Smooth muscle cell (in vitro differentiated cells): Measurements from ENCODE around the gene ETV4. TPM values are rescaled to one million over a fixed set of nuclear protein-coding genes. Genes with fewer than 3 reads are reported as not detected.
A peak's percentile ranks its signal among the peaks of the same experiment; 100 is the strongest.

ENCODE experiments used
- DNase-seq: peaks from one replicate; lab custom pipeline; 2025; ENCODE audit not compliant: unreplicated experiment; lab: John Stamatoyannopoulos, UW
- H2AFZ ChIP-seq: fragments of 200-600 bp; sonication (generic); 2 replicates; pipeline ENCODE4 v1.6.0; 2016; ENCODE audit warnings: antibody characterized with exemption, low read depth, mild to moderate bottlenecking
- H3F3A ChIP-seq: fragments of 200-600 bp; sonication (generic); 2 replicates; pipeline ENCODE4 v1.6.0; 2017; ENCODE audit warnings: antibody characterized with exemption, low read depth
- H3K27ac ChIP-seq: fragments of 200-600 bp; sonication (generic); 2 replicates; pipeline ENCODE4 v1.5.1; 2016; ENCODE audit warnings: low read depth, mild to moderate bottlenecking
- H3K27me3 ChIP-seq: fragments of 200-600 bp; sonication (generic); 2 replicates; pipeline ENCODE4 v1.6.1; 2016; ENCODE audit warnings: low read depth, mild to moderate bottlenecking
- H3K36me3 ChIP-seq: fragments of 200-600 bp; sonication (generic); 2 replicates; pipeline ENCODE4 v1.5.1; 2016; ENCODE audit warnings: low read depth
- H3K4me1 ChIP-seq: fragments of 200-600 bp; sonication (generic); 2 replicates; pipeline ENCODE4 v1.5.1; 2016; ENCODE audit warnings: low read depth
- H3K4me2 ChIP-seq: fragments of 200-600 bp; sonication (generic); 2 replicates; pipeline ENCODE4 v1.6.0; 2016; ENCODE audit warnings: mild to moderate bottlenecking
- H3K4me3 ChIP-seq: fragments of 200-600 bp; sonication (generic); 2 replicates; pipeline ENCODE4 v1.5.1; 2016; ENCODE audit warnings: mild to moderate bottlenecking
- H3K79me2 ChIP-seq: fragments of 200-600 bp; sonication (generic); 2 replicates; pipeline ENCODE4 v1.6.0; 2016; ENCODE audit warnings: low read depth, mild to moderate bottlenecking
- H3K9ac ChIP-seq: fragments of 200-600 bp; sonication (generic); 2 replicates; pipeline ENCODE4 v1.6.0; 2016; ENCODE audit warnings: low read depth
- H3K9me3 ChIP-seq: fragments of 200-600 bp; sonication (generic); replicated peaks from 2 replicates; pipeline ENCODE4 v1.5.1; 2016; ENCODE audit warnings: low read depth
- H4K20me1 ChIP-seq: fragments of 200-600 bp; sonication (generic); 2 replicates; pipeline ENCODE4 v1.6.0; 2016; ENCODE audit warnings: low read depth
- CTCF ChIP-seq: fragments of 200-600 bp; sonication (generic); IDR thresholded peaks from 2 replicates; pipeline ENCODE4 v1.5.1; 2017; ENCODE audit warnings: borderline replicate concordance, mild to moderate bottlenecking, antibody characterized with exemption; ENCODE audit not compliant: insufficient read depth, poor library complexity, severe bottlenecking
- WGBS: methylation state at CpG from one replicate; pipeline ENCODE4 v1.1.7; 2016; ENCODE audit warnings: low lambda C conversion rate; 5-methylcytosine and 5-hydroxymethylcytosine counted together
- polyA plus RNA-seq: library from polyadenylated mRNA; unstranded; fragments of >200 nt; fragmentation: Nextera tagmentation; extraction: Ambion mirVana; gene quantifications from 2 replicates; pipeline ENCODE4 v1.2.1, GENCODE V29; 2016
- total RNA-seq: library from RNA; depleted of rRNA; stranded (reverse); fragments of >200 nt; gene quantifications from 2 replicates; pipeline ENCODE4 v1.2.3, GENCODE V29; 2014

Gene ETV4
- total and polyA plus RNA-seq, 2 experiments from 2014 or later = 21.7 to 33.5 TPM

DNA sequence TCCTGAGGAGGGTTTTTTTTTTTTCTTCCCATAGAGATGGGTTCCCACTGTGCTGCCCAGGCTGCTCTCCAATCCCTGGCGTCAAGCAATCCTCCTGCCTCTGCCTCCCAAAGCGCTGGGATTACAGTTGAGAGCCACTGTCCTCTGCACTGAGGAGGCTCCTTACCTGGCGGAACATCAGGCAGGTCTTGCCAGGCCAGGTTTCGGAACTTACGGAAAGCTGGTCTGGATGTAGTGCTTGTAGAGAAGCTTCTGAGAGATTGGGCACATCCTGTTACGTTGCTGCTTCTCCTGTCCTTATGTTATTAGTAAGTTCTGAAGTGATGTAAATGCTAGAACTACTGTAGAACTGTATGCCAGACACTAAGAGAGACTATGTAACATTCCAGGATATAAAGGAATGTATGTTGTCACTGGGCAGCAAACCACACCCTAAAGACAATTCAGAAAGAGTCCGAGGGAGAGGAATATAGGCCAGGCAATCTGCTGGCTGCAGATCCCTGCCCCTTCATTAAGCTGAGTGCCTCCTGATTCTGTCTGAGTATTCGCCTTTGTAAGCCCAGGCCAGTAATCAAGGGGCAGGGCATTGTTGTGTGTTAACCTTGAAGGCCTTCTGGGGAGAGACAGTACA is 21.1 kb downstream of the ETV4 start:
- 75% methylated on average over 8 of the region's 8 CpGs for WGBS
- Histone ChIP-seq H3K27me3 (no peaks in the 10 kb centered on the region), H3K27ac (peak overlapping the region; percentile 57), H3K4me1 (peaks cover 7% of the 10 kb centered on the region), H3F3A (peaks cover 2% of the 10 kb centered on the region), H3K4me2 (no peak overlapping the region), H3K79me2 (no peaks in the 10 kb centered on the region), H3K9me3 (no peaks in the 10 kb centered on the region), H3K36me3 (peaks cover 13% of the 10 kb centered on the region), H3K4me3 (no peak overlapping the region), H4K20me1 (no peaks in the 10 kb centered on the region), H3K9ac (no peak overlapping the region), H2AFZ (no peak overlapping the region)
- TF ChIP-seq CTCF = no peak
- no peak for DNase-seq

- Histone ChIP-seq H3K79me2 (no peaks in the 10 kb centered on the region), H4K20me1 (no peaks in the 10 kb centered on the region), H3F3A (no peaks in the 10 kb centered on the region), H3K4me1 (peaks cover 5% of the 10 kb centered on the region), H3K27ac (no peak overlapping the region), H3K27me3 (no peaks in the 10 kb centered on the region), H3K36me3 (peaks cover 18% of the 10 kb centered on the region), H3K9me3 (no peaks in the 10 kb centered on the region), H3K9ac (no peak overlapping the region), H3K4me2 (no peak overlapping the region), H3K4me3 (no peak overlapping the region), H2AFZ (no peak overlapping the region)
- WGBS = 96% methylated on average over 4 of the region's 4 CpGs
- DNase-seq = no peak
- no peak for TF ChIP-seq CTCF
Measured at GRCh38 chr17:43521389-43521788, 24.8 kb downstream of the ETV4 start.

GRCh38 chr17:43517615-43518386 is 28.3 kb downstream of the ETV4 start:
- Histone ChIP-seq H4K20me1 (no peaks in the 10 kb centered on the region), H2AFZ (no peak overlapping the region), H3K4me2 (no peak overlapping the region), H3K27me3 (no peaks in the 10 kb centered on the region), H3K79me2 (no peaks in the 10 kb centered on the region), H3K27ac (no peak overlapping the region), H3K9me3 (no peaks in the 10 kb centered on the region), H3F3A (no peaks in the 10 kb centered on the region), H3K4me3 (no peak overlapping the region), H3K9ac (no peak overlapping the region), H3K4me1 (no peaks in the 10 kb centered on the region), H3K36me3 (peaks cover 19% of the 10 kb centered on the region)
- DNase-seq = no peak
- TF ChIP-seq CTCF = no peak
- 92% methylated on average over 8 of the region's 8 CpGs for WGBS
